Measurements from ENCODE around the gene CSTB.

The CSTB gene

DNA sequence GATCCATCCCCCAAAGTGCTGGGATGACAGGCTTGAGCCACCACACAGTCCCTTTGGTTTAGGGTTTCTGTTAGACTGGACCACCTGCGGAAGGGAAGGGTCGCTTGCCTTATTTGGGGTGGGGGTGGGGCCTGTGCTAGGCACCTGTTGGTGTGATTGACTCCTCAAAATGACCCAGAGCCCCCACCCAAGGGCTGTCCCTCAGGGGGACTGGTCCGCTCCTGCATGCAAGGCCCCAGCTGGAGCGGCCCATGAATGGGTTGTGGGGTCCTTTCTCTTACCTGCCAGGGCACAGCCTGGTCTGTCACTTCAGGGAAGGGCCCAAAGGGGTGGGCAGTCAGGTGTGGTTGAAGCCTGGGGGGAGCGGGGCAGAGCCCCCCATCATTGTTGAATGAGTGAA lies 1.8 kb upstream of the CSTB start:
- H3K36me3 ChIP-seq: peaks cover 16% of the 10 kb centered on the region
- H3K27ac ChIP-seq: no peak overlapping the region
- no peak for TF ChIP-seq CTCF (IDR thresholded peaks at IDR 0.05)
- no peaks in the 10 kb centered on the region for H3K9me3 ChIP-seq
- H3K4me3 ChIP-seq (ENCODE audit: low read depth in 1 of 2, low read length in 1 of 2): no peak overlapping the region
- H3K4me1 ChIP-seq (ENCODE audit: control insufficient read depth in 1 of 2, insufficient read depth in 1 of 2, low read depth in 1 of 2, low read length in 1 of 2): peaks cover 17 to 28% of the 10 kb centered on the region in 2 experiments
- H3K27me3 ChIP-seq: no peaks in the 10 kb centered on the region

- Histone ChIP-seq H3K27ac (peak overlapping the region; percentile 99), H3K4me3 (ENCODE audit: low read depth in 1 of 2, low read length in 1 of 2) (peak overlapping the region; percentile 85 to 94), H3K27me3 (no peaks in the 10 kb centered on the region), H3K36me3 (peaks cover 21% of the 10 kb centered on the region), H3K9me3 (no peaks in the 10 kb centered on the region), H3K4me1 (ENCODE audit: control insufficient read depth in 1 of 2, insufficient read depth in 1 of 2, low read depth in 1 of 2, low read length in 1 of 2) (peaks cover 17 to 28% of the 10 kb centered on the region in 2 experiments)
- no peak for TF ChIP-seq CTCF (IDR thresholded peaks at IDR 0.05)
Observed at GRCh38 chr21:43775190-43775589, 918 bp downstream of the CSTB start.

DNA sequence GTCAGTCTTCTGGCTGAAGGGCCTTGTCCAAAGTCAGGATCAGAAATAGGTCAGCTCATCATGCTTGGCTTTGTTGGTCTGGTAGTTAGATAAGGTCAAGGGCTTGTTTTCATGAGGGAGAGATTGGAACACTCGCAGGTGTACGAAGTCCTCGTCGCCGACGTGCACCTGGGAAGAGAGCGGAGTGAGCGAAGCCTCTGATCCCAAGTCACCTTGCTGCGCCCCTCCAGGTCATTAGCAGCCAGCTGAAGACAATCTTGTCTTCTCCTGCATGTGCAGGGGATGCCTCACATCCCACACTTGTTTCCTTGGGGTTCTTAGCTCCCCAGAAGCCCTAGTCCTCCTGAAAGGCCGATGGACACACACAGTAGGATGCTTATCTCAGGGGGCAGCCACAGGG lies 1.9 kb downstream of the CSTB start:
- TF ChIP-seq CTCF (IDR thresholded peaks at IDR 0.05): no peak
- peaks cover 17 to 28% of the 10 kb centered on the region in 2 experiments for H3K4me1 ChIP-seq (ENCODE audit: control insufficient read depth in 1 of 2, insufficient read depth in 1 of 2, low read depth in 1 of 2, low read length in 1 of 2)
- peaks cover 3% of the 10 kb centered on the region for H3K27me3 ChIP-seq
- H3K9me3 ChIP-seq: no peaks in the 10 kb centered on the region
- H3K27ac ChIP-seq: no peak overlapping the region
- peaks cover 21% of the 10 kb centered on the region for H3K36me3 ChIP-seq
- H3K4me3 ChIP-seq (ENCODE audit: low read depth in 1 of 2, low read length in 1 of 2): no peak overlapping the region

GRCh38 chr21:43772425-43772821 lies 3.7 kb downstream of the CSTB start:
- peaks cover 21% of the 10 kb centered on the region for H3K36me3 ChIP-seq
- no peak overlapping the region for H3K4me3 ChIP-seq (ENCODE audit: low read depth in 1 of 2, low read length in 1 of 2)
- H3K27me3 ChIP-seq: peaks cover 18% of the 10 kb centered on the region
- H3K9me3 ChIP-seq: no peaks in the 10 kb centered on the region
- no peak for TF ChIP-seq CTCF (IDR thresholded peaks at IDR 0.05)
- peaks cover 24 to 28% of the 10 kb centered on the region in 2 experiments for H3K4me1 ChIP-seq (ENCODE audit: control insufficient read depth in 1 of 2, insufficient read depth in 1 of 2, low read depth in 1 of 2, low read length in 1 of 2)
- no peak overlapping the region for H3K27ac ChIP-seq

DNA sequence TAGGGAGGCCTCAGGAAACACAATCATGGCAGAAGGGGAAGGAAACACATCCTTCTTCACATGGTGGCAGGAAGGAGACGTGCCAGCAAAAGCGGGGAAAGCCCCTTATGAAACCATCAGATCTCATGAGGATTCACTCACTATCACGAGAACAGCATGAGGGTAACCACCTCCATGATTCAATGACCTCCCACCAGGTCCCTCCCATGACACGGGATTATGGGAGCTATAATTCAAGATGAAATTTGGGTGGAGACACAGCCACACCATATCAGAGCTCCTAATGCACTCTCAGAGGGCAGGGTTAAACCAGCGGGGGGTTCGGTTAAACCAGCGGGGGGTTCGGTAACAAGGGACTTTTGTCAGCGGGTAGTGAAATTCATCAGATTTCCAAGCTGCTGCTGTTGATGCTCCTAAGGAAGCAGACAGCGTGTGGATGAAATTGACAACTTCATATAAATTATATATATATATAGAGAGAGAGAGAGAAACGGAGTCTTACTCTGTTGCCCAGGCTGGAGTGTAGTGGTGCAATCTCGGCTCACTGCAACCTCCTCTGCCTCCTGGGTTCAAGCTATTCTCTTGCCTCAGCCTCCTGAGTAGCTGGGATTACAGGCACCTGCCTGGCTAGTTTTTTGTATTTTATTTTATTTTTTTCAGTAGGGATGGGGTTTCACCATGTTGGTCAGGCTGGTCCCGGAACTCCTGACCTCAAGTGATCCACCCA lies 4.2 kb downstream of the CSTB start:
- peaks cover 21% of the 10 kb centered on the region for H3K36me3 ChIP-seq
- H3K27me3 ChIP-seq: peaks cover 18% of the 10 kb centered on the region
- H3K4me1 ChIP-seq (ENCODE audit: control insufficient read depth in 1 of 2, insufficient read depth in 1 of 2, low read depth in 1 of 2, low read length in 1 of 2): peaks cover 24 to 28% of the 10 kb centered on the region in 2 experiments
- no peaks in the 10 kb centered on the region for H3K9me3 ChIP-seq
- H3K4me3 ChIP-seq (ENCODE audit: low read depth in 1 of 2, low read length in 1 of 2): no peak overlapping the region
- no peak for TF ChIP-seq CTCF (IDR thresholded peaks at IDR 0.05)
- no peak overlapping the region for H3K27ac ChIP-seq
